Measurements from ENCODE around the gene IRX5.

Gene IRX5

DNA sequence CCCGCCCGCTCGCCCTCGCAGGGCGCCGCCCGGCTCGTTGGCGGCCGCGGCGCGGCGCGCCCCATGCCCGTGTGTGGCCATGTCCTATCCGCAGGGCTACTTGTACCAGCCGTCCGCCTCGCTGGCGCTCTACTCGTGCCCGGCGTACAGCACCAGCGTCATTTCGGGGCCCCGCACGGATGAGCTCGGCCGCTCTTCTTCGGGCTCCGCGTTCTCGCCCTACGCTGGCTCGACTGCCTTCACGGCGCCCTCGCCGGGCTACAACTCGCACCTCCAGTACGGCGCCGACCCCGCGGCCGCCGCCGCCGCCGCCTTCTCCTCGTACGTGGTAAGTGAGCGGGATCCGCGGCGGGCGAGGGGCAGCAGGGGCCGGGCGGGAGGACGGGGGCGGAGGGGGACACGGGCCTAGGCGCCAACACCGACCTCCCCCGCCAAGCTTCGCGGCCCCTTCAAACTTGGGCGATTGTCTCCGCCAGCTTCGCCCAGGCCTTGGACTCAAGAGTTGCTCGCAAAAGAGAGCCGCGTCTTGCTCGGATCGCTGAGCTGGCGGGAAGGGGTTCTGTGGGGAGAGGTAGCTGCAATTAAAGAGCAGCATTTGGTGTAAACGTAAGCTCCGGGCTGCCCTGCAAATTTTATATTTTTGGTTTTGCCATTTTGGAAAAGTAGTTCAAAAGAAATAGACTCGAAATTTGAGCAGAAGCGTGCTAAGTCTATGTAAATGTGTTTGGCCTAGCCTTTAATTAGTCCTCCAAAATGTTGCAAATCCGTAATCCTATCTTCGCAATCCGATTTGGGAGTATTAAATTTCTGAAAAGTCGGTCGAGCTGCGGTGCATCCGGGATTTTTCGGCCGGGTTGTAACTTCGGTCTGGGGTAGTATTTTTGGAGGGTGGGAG, 702 bp downstream of the IRX5 start:
- no peak for DNase-seq

DNA sequence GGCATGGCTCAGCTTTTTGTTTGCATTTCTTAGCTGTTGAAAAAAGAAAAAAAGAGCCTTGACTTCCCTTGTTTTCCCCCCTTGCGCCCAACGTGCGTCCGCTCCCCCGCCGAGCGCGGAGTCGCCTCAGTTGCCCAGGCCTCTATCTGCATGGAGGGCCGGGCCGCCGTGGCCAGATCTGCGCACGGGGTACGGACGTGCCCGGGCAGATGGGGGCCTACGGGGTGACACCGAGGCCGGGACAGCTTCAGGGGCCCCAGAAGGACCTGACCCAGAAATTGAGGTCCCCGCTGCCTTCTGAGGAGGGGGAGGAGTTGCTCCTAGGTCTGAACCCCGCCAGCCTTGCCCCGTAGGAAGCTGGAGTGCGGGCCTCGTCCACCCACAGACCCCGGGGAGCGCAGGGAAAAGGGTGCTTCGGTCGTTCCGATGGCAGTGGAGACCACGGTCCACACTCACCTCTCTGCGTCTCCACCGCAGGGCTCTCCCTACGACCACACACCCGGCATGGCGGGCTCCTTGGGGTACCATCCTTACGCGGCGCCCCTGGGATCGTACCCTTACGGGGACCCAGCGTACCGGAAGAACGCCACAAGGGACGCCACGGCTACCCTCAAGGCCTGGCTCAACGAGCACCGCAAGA, 1.5 kb downstream of the IRX5 start:
- no peak for DNase-seq

DNA sequence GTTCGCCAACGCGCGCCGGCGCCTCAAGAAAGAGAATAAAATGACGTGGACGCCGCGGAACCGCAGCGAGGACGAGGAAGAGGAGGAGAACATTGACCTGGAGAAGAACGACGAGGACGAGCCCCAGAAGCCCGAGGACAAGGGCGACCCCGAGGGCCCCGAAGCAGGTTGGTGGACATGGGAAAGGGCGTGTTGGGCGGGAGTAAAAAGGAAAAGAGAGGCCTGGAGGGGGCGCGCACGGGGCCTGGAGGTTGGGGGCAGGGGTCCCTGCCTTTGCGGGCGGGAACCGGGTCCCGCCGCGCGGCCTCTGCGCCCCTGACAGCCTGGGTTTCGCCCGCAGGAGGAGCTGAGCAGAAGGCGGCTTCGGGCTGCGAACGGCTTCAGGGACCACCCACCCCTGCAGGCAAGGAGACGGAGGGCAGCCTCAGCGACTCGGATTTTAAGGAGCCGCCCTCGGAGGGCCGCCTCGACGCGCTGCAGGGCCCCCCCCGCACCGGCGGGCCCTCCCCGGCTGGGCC, 2.1 kb downstream of the IRX5 start:
- DNase-seq: no peak

DNA sequence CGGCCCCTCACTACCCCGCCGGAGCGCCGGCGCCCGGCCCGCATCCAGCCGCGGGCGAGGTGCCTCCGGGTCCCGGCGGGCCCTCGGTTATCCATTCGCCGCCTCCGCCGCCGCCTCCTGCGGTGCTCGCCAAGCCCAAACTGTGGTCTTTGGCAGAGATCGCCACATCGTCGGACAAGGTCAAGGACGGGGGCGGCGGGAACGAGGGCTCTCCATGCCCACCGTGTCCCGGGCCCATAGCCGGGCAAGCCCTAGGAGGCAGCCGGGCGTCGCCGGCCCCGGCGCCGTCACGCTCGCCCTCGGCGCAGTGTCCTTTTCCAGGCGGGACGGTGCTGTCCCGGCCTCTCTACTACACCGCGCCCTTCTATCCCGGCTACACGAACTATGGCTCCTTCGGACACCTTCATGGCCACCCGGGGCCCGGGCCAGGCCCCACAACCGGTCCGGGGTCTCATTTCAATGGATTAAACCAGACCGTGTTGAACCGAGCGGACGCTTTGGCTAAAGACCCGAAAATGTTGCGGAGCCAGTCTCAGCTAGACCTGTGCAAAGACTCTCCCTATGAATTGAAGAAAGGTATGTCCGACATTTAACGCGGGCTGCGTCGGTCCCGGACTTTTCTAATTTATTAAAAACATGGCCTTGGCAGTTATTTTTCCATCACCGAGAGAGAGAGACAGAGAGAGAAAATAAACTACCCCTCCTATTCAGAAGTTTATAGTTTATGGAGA, 2.8 kb downstream of the IRX5 start:
- DNase-seq: no peak

DNA sequence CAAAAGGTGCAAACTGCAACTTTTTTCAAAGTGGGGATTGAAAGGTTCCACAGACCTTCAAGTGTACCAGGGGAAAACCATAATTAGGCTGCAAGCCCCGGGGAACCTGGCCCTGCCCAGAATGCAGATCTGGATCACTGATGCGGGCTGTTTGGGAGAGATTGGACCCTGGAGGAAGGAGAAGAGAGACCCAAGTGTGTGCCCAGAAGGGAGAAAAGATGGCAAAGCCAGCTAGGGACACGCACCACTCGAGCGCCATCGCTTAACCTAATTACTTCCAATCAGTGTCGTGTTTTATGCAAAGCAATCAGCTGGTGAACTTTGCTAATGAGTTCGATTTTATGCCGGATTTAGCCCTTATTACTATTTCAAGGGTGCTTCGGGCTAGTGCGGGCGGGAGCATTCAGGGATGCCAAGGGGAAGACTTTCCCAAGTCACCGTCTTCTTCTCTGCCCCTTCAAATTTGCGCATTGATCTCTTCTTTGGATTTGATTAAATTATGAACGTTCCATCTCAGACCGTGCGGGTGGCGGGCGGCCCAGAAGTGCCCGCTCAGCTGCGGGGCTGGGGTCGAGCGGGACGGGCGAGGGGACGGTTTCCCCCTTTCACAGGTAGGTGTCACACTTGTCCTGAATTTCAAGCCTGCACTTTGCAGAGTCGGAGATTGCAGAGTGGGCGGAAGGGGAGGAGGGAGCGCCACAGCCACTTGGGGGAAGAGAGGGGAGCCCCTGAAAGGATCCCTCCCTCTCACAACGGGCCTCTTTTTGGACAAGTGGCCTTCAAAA, 4.0 kb downstream of the IRX5 start:
- no peak for DNase-seq

DNA sequence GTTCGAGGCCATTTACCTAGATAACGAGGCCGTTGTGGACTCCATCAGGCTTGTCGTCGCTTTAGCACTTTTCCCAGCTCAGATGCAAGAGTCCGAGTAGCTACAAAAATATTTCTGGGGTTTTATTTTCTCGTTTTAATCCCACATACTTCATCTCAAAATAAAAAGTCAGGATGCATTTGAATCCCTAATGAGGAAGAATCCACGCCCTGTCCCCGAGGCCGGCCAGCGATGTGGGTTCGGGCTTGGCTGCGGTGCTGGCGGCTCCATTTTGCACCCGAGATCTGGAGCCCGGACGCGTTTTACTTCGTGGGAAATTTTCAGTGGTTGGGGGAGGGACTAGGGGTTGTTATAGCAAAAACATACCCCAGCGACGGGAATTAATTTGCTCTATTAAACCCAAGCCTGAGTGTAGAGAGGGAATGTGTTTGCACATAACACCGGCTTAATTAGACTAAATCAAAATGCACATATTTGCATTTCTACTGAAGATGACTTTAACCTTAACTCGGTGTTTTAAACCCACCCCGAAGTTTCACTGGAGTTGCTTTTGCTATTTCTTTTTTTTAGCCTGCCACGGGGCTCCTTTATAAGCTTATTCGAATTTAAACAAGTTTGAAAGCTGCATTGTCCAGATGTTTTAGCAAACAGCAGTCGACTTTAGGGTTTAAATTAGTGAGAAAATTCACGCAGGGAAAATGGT, 4.8 kb downstream of the IRX5 start:
- no peak for DNase-seq

DNA sequence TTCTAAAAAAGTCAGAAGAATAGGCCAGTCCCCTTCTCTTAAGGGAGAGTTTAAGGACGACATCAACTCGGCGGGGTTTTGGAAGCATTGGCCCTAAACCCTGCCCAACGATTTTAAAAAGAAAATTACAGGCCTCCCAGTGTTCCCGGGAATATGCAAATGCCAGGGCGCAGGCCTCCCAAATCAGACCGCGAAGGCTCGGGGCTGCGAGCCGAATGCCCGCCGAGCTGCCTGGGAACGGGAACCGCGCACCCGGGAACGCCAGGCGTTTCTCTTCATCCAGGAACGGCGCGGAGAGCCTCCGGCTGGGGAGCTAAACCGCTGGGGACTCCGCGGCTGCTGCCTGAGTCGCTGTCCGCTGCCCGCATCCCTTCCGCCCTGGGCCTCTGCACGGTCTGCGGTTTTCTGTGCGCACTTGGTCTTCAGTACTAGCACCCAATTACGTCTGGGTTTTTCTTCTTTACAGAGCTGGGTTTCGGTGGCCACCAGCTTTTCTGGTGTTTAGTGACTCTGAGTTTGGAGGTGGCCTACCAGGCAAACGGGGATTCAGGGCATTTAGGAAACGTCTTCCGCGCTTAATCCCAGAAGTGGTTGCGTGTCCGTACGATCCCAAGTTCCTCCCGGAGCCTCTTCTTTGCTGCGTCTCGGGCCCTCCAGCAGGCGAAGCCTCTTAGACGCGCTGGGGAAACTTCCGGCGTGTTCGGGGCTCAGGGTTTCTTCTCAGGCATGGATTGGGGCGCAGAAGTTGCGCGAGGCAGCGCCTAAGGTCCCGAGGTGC, 5.7 kb downstream of the IRX5 start:
- no peak for DNase-seq

DNA sequence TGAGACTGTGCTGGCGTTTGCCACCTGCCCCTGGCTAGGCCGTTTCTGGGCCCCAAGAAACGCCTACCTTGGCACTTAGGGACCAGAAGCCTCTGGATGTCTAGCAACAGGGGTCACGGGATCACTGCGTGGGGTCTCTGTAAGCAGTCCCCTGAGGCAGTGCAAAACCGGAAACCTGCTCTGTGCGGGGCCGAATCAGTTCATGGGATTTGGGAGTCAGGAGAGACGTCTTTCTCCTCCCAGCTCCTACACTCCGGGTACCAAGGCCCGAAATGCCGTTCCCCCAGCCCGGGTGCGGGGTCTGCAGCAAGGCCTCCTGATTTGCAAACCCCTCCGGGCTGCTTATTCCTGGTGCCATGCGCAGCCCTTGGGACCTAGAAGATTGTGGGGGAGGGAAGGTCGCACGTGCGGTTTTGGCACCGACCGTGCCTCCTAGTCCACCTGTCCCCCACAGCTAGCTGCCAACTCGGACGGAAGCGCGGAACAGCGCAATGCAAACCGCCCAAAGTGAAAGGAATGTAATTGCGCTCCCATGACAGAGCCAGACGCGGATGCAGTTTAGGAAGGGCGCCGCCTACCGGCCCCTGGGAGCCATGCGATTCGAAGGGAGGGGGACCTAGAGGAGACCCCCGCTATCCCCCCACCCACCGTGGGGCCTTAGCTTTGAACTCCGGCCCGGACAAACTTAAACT, 6.5 kb downstream of the IRX5 start:
- DNase-seq: no peak

DNA sequence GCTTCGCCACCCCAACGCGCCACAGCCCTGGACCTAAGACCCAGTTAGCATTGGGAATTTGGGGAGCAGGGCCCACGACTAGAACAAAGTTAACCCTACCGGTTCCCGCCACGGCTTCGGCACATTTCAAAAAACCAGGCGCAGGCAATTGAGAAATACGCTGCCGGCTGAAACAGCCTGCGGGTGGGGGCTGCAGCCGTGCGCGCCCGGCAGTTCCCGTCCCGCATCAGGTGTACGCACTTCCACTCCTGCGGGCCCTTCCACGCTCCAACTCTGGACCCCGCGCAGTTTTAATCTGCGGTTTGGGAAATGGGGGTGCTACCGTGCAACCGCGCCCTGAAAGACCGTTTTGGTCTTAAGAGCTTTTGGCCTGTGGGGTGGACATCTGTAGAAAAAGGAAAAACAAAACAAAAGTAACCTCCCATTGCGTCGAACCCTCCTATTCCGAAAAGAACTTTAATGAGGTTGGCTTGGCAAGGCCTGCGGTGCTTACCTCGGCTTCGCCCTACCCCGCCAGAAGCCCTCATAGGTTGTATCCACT, 7.1 kb downstream of the IRX5 start:
- no peak for DNase-seq

DNA sequence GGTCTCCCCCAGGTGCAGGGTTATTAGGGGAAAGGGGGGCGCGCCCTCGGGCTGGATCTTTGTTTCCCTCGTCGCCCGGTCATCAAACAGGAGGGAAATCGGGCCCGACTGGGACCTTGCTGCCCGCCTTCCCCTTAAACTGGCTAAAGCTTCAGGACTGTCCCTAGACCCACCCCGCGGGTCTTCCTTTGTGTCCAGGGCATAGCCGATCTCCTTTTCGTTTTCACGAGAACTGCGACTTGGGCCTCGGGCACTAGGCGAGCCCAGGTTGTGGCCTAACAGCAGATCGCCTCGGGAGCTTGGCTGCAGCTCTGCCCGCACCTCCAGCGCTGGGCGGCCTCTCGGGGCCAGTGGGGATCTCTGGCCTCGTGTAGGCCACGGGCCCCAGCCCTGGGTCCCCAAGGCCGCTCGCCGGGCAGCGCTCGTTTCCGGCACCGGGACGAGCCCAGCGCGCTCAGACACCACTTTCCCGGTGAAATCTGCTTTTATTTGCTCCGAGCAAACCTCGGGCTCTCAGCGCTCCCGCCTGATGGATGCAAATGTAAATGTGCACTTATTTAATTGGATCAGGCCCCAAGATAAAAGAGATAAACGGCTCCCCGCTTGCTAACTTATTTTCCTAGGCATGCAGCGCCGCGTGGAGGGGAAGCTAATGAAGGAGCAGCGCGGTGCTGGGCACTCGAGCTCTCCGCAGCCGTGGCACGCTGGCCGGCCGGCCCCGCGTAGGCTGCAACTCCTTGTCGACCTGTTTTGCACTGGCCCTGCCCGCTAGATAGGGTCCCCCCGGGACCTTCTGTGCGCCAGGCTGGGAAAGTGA, 7.8 kb downstream of the IRX5 start:
- DNase-seq: no peak

DNA sequence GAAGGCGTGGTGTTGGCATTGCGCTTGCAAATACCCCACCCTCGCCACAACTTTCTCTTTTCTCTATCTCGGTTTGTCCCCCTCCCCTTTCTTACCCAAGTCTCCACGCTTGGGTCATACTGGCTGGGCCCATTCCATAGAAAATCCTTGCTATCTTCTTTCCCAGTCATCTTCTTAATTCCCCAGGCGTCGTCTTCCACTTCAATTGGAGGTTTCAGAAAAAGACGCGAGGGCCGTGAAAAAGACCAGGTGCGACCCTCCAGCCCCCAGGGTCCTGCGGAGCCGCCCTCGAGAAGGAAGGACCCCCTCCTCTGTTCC, 8.3 kb downstream of the IRX5 start:
- no peak for DNase-seq

DNA sequence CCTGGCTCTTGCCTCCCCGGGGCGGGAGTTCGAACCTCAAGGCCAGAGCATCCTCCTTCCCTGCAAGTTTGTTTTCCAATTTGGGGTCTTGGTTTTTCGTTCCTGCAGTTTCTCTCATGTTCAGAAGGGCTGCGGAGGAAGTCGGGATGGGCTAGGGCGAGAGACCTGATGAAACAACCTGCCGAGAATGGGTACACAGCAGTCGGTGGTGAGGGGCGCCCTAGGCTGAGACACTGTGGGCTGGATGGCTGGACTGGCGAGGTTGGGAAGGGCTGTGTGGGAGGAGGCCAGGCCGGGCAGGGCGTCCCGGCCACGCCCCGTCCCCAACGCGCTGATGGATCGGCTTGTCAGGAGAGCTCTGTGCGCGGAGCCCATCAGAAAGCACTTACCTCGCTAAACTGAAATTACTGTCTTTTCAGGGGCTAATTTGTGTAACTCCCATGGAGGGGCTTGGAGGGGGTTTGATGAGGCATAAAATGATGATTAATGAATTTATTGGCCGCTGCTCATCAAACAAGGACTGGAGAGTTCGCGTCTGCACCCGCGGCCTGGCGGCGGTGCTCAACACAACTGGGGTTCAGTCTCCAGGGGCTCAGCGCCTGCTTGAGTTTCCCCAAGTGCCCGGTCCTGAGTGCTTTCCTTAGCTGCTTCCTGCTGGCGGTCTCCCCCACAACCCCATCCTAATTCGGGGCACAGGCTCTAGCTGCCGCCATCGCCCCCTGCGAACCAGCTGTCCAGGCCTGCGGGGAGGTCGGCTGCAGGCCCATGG, 9.0 kb downstream of the IRX5 start:
- DNase-seq: no peak

DNA sequence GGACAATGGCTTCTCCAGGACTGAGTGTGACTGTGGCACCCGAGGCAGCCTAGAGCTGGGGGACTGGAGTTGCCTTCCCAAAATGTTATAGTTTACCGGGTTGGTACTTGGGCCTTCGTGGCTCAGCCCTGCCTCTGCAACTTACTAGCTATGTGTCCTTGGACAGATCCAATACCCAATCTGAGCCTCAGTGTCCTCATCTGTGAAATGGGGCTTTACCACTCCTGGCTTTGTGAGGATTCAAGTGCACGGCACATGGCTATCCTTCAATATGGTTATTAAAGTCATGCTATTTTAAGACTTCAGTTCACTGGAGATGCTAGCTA, 9.6 kb downstream of the IRX5 start:
- no peak for DNase-seq

DNA sequence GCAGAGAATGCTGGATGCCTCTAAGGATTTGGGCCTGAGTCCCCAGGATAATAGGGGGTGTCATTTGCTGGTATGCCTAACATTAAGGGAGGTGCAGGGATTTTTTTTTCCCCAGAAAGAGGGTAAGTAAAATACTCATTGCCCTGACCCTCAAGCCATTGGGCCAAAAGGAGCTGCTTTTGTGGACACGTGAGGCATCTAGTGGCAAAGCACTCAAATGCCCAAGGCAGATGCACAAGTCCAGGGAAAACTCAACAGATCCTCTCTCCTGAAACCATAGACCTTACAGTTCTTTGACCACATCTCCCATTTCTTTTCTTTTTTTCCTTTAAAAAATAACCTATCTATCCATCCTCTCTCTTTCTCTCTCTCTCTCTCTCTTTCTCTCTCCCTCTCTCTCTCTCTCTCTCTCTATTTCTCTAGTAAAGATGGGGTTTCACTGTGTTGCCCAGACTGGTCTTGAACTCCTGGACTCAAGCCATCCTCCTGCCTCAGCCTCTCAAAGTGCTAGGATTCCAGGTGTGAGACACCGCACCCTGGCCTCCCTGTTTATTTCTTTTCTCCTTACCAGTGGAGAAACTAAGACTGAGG, 11.8 kb downstream of the IRX5 start:
- no peak for DNase-seq

DNA sequence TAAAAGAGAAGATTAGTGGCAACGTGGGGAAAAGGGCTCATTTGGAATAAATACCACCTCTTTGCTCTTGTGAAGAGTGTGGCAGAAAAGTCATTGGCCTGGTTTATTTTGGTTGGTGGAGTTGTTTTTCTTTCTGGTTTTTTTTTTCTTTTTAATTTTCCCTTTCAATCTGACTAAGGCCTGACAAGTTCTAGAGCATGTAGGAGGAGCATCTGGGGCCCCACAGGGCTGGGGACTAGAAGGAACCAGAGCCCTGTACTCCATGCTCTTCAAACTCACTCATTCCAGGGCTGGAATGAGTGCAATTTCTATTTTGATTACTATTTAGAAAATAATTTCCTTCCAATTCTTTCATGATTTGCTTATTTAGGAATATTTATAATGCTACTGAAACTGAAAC, 13.3 kb downstream of the IRX5 start:
- DNase-seq: no peak

DNA sequence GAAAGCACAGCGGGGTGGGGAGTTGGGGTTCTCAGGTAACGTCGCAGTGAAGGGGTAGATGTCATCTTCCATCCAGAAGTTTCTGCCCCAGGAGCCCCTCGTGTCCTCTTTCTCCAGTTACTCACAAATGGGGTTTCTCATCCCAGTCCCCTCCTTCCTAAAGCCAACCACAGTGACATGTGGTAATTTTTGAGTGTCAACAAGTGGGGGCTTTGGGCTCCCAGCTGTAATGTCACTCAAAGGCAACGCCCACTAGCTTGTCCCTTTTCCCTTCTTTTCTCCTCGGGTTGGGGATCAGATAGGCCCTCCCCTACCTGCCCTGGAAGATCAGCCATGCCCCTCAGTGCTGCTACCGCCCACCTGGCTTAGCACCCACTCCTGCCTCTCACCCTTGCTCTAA, 14.4 kb downstream of the IRX5 start:
- DNase-seq: no peak

DNA sequence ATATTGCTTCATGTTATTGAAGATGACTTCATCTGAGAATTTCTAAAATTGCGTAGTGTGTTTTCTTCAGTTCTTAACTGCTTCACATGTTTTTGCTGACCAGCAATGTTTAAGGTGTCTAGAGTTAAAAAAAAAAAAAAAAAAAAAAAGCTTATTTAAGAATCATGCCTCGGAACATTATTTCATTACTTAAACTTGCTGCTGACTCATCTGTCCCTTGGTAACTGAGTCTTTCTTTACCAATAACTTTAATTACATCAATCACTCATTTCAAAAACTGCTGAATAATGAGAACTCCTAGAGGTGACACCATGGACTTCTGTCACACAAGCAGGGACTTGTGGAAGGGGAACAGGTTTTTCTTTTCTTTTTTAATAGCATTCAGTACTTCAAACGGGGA, 16.2 kb downstream of the IRX5 start:
- no peak for DNase-seq

DNA sequence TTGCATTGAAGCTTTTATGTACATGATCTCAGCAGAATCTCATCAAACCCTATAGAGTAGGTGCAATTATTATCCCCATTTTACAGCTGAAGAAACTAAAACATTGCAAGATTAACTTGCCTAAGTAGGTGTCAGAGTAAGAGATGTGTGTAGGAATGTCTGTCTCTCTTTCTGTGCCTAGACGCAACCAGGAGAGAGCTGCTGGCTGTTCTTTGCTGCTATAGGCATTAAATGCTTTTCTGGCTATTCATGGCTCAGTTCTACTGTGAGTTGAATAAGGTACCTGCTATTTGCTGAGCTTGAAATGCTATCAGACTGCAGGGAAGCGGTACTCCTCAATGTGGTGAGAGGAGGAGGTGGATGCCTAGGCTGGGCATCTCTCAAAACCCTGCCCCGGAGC, 17.0 kb downstream of the IRX5 start:
- DNase-seq: no peak

DNA sequence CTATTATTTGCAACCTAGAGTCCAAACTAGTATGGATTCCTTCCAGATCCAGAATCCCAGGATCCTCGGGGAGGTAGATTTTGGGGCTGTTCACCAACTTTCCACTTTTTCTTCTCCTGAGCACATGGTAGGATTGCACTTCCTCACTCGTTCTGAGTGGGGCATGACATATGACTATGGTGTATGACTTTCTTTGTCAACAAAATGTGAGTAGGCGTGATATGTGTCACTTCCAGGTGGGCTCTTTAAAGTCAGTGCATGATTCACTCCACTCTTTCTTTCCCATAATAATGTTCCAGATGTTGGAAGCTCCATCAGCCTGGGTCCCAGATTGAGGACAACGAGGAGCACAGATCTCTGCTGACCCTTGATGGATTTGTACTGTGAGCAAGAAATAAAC, 21.5 kb downstream of the IRX5 start:
- DNase-seq: no peak

Measured in stimulated activated CD4-positive, alpha-beta T cell treated with anti-CD3 and anti-CD28 coated beads, Interleukin-12 subunit alpha, Interleukin-12 subunit beta, amount 100 ng/mL, for 4 hours (primary cell).